ENCODE data around the gene KIF21B. TPM values are rescaled to one million over a fixed set of nuclear protein-coding genes. Genes with fewer than 3 reads are reported as not detected.

KIF21B gene
- total RNA-seq, 1 experiment from 2014 or later, result 1.2 TPM

GRCh38 chr1:201019321-201019977 lies 4.1 kb downstream of the KIF21B start:
- DNase-seq (ENCODE audit: low spot score), result peak; percentile 79

GRCh38 chr1:201017828-201018163 lies 5.7 kb downstream of the KIF21B start:
- DNase-seq (ENCODE audit: low spot score), result no peak

GRCh38 chr1:201016943-201017827 lies 6.3 kb downstream of the KIF21B start:
- DNase-seq (ENCODE audit: low spot score), result no peak

- DNase-seq (ENCODE audit: low spot score), result peak; percentile 62
Measured at GRCh38 chr1:201016211-201016651, 7.3 kb downstream of the KIF21B start.

- peak; percentile 74 for DNase-seq (ENCODE audit: low spot score)
Measured at GRCh38 chr1:201015551-201016091, 7.9 kb downstream of the KIF21B start.

GRCh38 chr1:201014816-201015200 lies 8.7 kb downstream of the KIF21B start:
- DNase-seq (ENCODE audit: low spot score), result peak; percentile 39

GRCh38 chr1:201013991-201014815 lies 9.3 kb downstream of the KIF21B start:
- DNase-seq (ENCODE audit: low spot score), result no peak

- DNase-seq (ENCODE audit: low spot score), result no peak
Measured at GRCh38 chr1:201013031-201013485, 10.5 kb downstream of the KIF21B start.

GRCh38 chr1:201011616-201012015 lies 11.9 kb downstream of the KIF21B start:
- DNase-seq (ENCODE audit: low spot score), result no peak

- no peak for DNase-seq (ENCODE audit: low spot score)
Measured at GRCh38 chr1:201009962-201010645, 13.4 kb downstream of the KIF21B start.

GRCh38 chr1:201008666-201009360 lies 14.7 kb downstream of the KIF21B start:
- DNase-seq (ENCODE audit: low spot score), result no peak

GRCh38 chr1:201007481-201007880 lies 16.0 kb downstream of the KIF21B start:
- DNase-seq (ENCODE audit: low spot score), result no peak

GRCh38 chr1:201006450-201006849 lies 17.1 kb downstream of the KIF21B start:
- DNase-seq (ENCODE audit: low spot score), result no peak

- no peak for DNase-seq (ENCODE audit: low spot score)
Measured at GRCh38 chr1:201004732-201005131, 18.8 kb downstream of the KIF21B start.

- DNase-seq (ENCODE audit: low spot score), result no peak
Measured at GRCh38 chr1:201004154-201004553, 19.4 kb downstream of the KIF21B start.

GRCh38 chr1:201002510-201002909 lies 21.0 kb downstream of the KIF21B start:
- DNase-seq (ENCODE audit: low spot score), result no peak

GRCh38 chr1:201001962-201002361 lies 21.6 kb downstream of the KIF21B start:
- DNase-seq (ENCODE audit: low spot score), result no peak

GRCh38 chr1:201000391-201000790 lies 23.1 kb downstream of the KIF21B start:
- no peak for DNase-seq (ENCODE audit: low spot score)

GRCh38 chr1:200999667-201000066 lies 23.8 kb downstream of the KIF21B start:
- no peak for DNase-seq (ENCODE audit: low spot score)

GRCh38 chr1:200998323-200998722 lies 25.2 kb downstream of the KIF21B start:
- DNase-seq (ENCODE audit: low spot score), result no peak
